ENCODE measurements around the gene TSLP.

GRCh38 chr5:111120911-111121310 is 49.4 kb downstream of the TSLP start:
- TF ChIP-seq CTCF (IDR thresholded peaks at IDR 0.05; ENCODE audit: borderline replicate concordance, extremely low read depth, low read length, poor library complexity, severe bottlenecking) (no peak), EZH2 (IDR thresholded peaks at IDR 0.05; ENCODE audit: borderline replicate concordance, low read depth, low read length, severe bottlenecking) (no peak)
